Heart left ventricle (tissue), 13 donors: Measurements from ENCODE around the gene PCK1.

Source experiments
- POLR2A ChIP-seq, 2 donors: fragments of 450-650 bp; IDR thresholded peaks; one replicate each; pipeline ENCODE4 v1.6.1; 2017; ENCODE audit warnings: antibody characterized with exemption in 2 of 2, mild to moderate bottlenecking in 2 of 2, moderate library complexity in 2 of 2
- TF ChIP-seq, protein P1 (sequence below), 12 donors: fragments of 200-600 bp; sonication (generic) in 4 of 12; IDR thresholded peaks; one replicate each; pipeline versions ENCODE4 v1.5.0 to v1.8.0; 2018 to 2022; ENCODE audit warnings: antibody characterized with exemption in 12 of 12, mild to moderate bottlenecking in 5 of 12
- donor health status: ischemic (EF 13 %, LVEDD 7.1; RV severe dilation, severe dysfunction).
- donor health status: DM: no; HTN: yes; CAD: no.
- donor health status: DM: no; HTN: no; CAD: no.
- donor health status: ischemic (EF 25% LVEDD 6.9; RV normal size, moderate dysfunction).
- donor health status: ischemic (EF 25% LVEDD 5.7; RV mildly dilated, moderate dysfunction).
- donor health status: ischemic (EF 35%, LVEDD 5.7; RV mildly dilated, moderate dysfunction).
- donor health status: nonischemic (EF 11% LVEDD 7.7; RV severe dilation, severe dysfunction).
- donor health status: DM: yes; HTN: yes; CAD: no.
- donor health status: PGD.
- donor health status: ischemic (EF 29% LVEDD 5.4; RV normal size, mild dysfunction).
- donor health status: nonischemic (EF 23%, LVEDD 6.1; RV moderate dilation, normal function).

DNA sequence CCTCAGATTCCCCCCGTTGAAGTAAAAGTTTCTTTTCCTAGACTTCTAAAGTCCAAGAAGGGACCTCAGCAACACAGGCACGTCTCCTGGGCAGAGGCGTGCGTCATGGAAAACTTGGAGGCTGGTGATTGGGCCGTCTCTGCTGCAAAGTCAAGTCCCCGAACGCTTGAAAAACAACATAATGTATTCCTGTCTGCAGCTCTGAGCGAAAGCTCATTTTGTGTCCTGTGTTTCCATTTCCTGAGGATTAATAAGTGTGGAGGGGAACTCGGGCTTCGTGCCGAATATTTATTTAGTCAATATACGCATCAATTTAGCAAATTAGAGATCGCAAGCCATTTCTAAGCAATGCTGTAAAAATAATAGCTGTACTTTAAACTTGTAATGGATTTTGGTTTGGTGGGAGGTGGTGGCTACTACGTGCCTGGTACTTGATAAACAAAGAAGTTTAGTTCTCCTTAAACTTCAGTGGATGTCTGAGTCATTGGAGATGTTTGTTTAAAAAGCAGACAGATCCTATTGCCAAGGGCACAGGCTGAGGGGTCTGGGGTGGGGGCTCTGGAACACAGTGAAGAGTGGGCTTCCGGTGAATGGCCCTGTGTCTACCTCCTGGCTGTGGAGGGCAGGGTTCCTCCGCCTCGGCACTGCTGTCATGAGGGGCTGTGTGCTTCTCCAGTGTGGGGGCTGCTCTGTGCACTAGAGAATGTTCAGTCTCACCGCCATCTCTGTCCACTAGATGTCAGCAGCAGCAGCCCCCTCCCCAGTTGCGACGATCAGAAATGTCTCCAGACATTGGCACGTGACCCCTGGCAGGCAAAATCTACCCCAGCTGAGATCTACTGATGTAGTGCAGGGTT is 21.8 kb downstream of the PCK1 start:
- TF ChIP-seq, protein P1, sequence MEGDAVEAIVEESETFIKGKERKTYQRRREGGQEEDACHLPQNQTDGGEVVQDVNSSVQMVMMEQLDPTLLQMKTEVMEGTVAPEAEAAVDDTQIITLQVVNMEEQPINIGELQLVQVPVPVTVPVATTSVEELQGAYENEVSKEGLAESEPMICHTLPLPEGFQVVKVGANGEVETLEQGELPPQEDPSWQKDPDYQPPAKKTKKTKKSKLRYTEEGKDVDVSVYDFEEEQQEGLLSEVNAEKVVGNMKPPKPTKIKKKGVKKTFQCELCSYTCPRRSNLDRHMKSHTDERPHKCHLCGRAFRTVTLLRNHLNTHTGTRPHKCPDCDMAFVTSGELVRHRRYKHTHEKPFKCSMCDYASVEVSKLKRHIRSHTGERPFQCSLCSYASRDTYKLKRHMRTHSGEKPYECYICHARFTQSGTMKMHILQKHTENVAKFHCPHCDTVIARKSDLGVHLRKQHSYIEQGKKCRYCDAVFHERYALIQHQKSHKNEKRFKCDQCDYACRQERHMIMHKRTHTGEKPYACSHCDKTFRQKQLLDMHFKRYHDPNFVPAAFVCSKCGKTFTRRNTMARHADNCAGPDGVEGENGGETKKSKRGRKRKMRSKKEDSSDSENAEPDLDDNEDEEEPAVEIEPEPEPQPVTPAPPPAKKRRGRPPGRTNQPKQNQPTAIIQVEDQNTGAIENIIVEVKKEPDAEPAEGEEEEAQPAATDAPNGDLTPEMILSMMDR (IDR thresholded peaks at IDR 0.05) = peak in 7 of 12 donors; percentile 12 to 41 (median 27)
- TF ChIP-seq POLR2A (IDR thresholded peaks at IDR 0.05) = no peak
